Tibial nerve (tissue), 4 donors: Measurements from ENCODE around the gene MPRIP. TPM values are rescaled to one million over a fixed set of nuclear protein-coding genes. Genes with fewer than 3 reads are reported as not detected.

Source experiments
- DNase-seq, 2 donors: peaks; one replicate each; pipeline ENCODE4 v3.0.0-alpha.2; 2019; ENCODE audit warnings: low spot score in 2 of 2
- H3K27ac ChIP-seq, 4 donors: fragments of 200-600 bp; sonication (generic) in 3 of 4; one replicate each; pipeline ENCODE4 v1.5.1; 2017 to 2019; ENCODE audit warnings: mild to moderate bottlenecking in 1 of 4
- H3K27me3 ChIP-seq, 2 donors: fragments of 200-600 bp; sonication (generic) in 1 of 2; one replicate each; pipeline versions ENCODE4 v1.5.1 to v1.6.0; 2017 to 2019
- H3K36me3 ChIP-seq, 3 donors: fragments of 200-600 bp; sonication (generic); one replicate each; pipeline ENCODE4 v1.5.1; 2018 to 2019
- H3K4me1 ChIP-seq, 4 donors: fragments of 200-600 bp; sonication (generic) in 3 of 4; one replicate each; pipeline ENCODE4 v1.5.1; 2017 to 2019
- H3K4me3 ChIP-seq, 4 donors: fragments of 200-600 bp; sonication (generic) in 3 of 4; one replicate each; pipeline ENCODE4 v1.5.1; 2017 to 2019; ENCODE audit warnings: mild to moderate bottlenecking in 1 of 4, moderate library complexity in 1 of 4
- H3K9me3 ChIP-seq, 4 donors: fragments of 200-600 bp; sonication (generic) in 3 of 4; one replicate each; pipeline ENCODE4 v1.5.1; 2017 to 2019
- CTCF ChIP-seq, 5 experiments: fragments of 200-600 bp in 3 of 5; fragments of 450-650 bp in 2 of 5; sonication (generic) in 3 of 5; IDR thresholded peaks; one replicate each; pipeline ENCODE4 v1.5.1; 2016 to 2019; ENCODE audit warnings: antibody characterized with exemption in 5 of 5, mild to moderate bottlenecking in 3 of 5, moderate library complexity in 2 of 5
- EP300 ChIP-seq, 2 donors: sonication (generic); formaldehyde crosslinking; IDR thresholded peaks; one replicate each; pipeline ENCODE4 v1.6.1; 2017; ENCODE audit warnings: antibody characterized with exemption in 2 of 2, mild to moderate bottlenecking in 1 of 2
- POLR2A ChIP-seq, 2 donors: fragments of 450-650 bp; IDR thresholded peaks; one replicate each; pipeline ENCODE4 v1.6.1; 2017; ENCODE audit warnings: antibody characterized with exemption in 2 of 2, mild to moderate bottlenecking in 2 of 2, moderate library complexity in 2 of 2
- WGBS, 2 donors: methylation state at CpG; one replicate each; pipeline ENCODE4 v1.1.5; 2018; 5-methylcytosine and 5-hydroxymethylcytosine counted together
- small RNA-seq: library from RNA; depleted of rRNA; stranded (forward); fragments of <200 nt; gene quantifications from one replicate; pipeline ENCODE3, GENCODE V24; 2016
- total RNA-seq, 4 donors: library from RNA; depleted of rRNA; stranded (reverse); fragments of >200 nt; gene quantifications; one replicate each; pipeline ENCODE4 v1.1.0, GENCODE V29; 2016

MPRIP gene
- total RNA-seq, 4 donors from 2014 or later: 216 to 291 (median 265) TPM

DNA sequence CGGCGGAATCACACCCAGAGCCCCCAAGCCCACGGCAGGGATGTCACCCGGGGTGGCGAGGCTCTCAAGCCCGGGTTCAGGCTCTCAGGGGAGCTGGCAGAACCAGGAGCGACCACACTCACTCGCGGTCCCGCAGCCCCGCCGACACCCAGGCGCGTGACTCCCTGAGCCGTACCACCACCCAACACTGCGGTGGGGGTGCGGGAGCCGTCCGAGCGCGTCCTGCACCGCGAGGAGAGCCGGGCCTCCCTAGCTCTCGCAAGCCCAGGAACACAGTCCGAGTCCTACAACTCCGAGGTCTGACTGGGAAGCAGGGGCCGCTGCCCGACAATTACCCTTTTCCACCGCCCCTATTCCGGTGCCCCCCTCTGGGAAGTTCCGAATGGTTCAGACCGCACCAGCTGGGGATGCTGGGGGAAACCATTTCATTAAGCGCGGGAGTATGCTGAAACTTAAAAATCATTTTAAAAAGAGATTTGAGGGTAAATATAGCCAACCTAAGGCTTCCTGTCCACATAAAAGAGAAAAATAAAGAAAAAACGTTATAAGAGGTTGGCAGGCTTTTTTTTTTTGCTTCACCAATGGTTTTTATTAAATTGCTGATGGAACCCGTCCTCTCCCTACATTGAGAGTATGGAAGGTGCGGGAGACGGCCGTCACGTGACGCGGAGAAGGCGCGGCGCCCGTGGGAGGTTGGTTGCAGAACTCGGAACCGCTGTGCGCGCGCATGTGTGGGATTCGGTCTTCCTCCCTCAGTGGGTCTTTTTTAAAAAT lies 195.0 kb downstream of the MPRIP start, which contains the start of gene FLCN:
FLCN (minus strand) TSS at position 143 of the 774 bp plus-strand sequence. CDS start 9,031 bp downstream, outside the sequence.
- Histone ChIP-seq H3K4me3 (peak within 1 kb of the TSS; percentile 61 to 100 (median 91)), H3K36me3 (peaks cover 0 to 7% (median under 1%) of the 10 kb centered on the region in 3 donors), H3K27ac (peak within 1 kb of the TSS; percentile 89 to 99 (median 91)), H3K27me3 (no peaks in the 10 kb centered on the region), H3K4me1 (peaks cover 0 to 37% (median 15%) of the 10 kb centered on the region in 4 donors), H3K9me3 (no peaks in the 10 kb centered on the region)
- WGBS, 2 donors: 0% methylated on average over 36 to 46 of the region's 53 CpGs
- DNase-seq: peak; percentile 92
- TF ChIP-seq EP300 (IDR thresholded peaks at IDR 0.05) (peak in 1 of 2 donors; percentile 94), POLR2A (IDR thresholded peaks at IDR 0.05) (peak; percentile 66 to 90), CTCF (IDR thresholded peaks at IDR 0.05) (peak in 2 of 5 experiments; percentile 75 to 83)

GRCh38 chr17:17239832-17240231 lies 197.6 kb downstream of the MPRIP start:
- 51 to 57% methylated on average over 1 of the region's 1 CpG for WGBS, 2 donors
- no peak overlapping the region for H3K4me3 ChIP-seq
- DNase-seq: no peak
- no peaks in the 10 kb centered on the region for H3K27me3 ChIP-seq
- TF ChIP-seq EP300 (IDR thresholded peaks at IDR 0.05) (no peak), CTCF (IDR thresholded peaks at IDR 0.05) (no peak), POLR2A (IDR thresholded peaks at IDR 0.05) (no peak)
- H3K4me1 ChIP-seq: peaks cover 0 to 21% (median 10%) of the 10 kb centered on the region in 4 donors
- no peaks in the 10 kb centered on the region for H3K9me3 ChIP-seq
- H3K27ac ChIP-seq: no peak overlapping the region
- no peaks in the 10 kb centered on the region for H3K36me3 ChIP-seq

- 80 to 85% methylated on average over 10 of the region's 10 CpGs for WGBS, 2 donors
- H3K9me3 ChIP-seq: no peaks in the 10 kb centered on the region
- no peak for DNase-seq
- no peak for TF ChIP-seq EP300 (IDR thresholded peaks at IDR 0.05)
- TF ChIP-seq POLR2A (IDR thresholded peaks at IDR 0.05): no peak
- no peak for TF ChIP-seq CTCF (IDR thresholded peaks at IDR 0.05)
- peaks cover 0 to 6% (median 0%) of the 10 kb centered on the region in 4 donors for H3K4me1 ChIP-seq
- no peak overlapping the region for H3K27ac ChIP-seq
- no peak overlapping the region for H3K4me3 ChIP-seq
- no peaks in the 10 kb centered on the region for H3K27me3 ChIP-seq
- peaks cover 0 to 16% (median 0%) of the 10 kb centered on the region in 3 donors for H3K36me3 ChIP-seq
Measured at GRCh38 chr17:17241656-17242055, 199.4 kb downstream of the MPRIP start.

DNA sequence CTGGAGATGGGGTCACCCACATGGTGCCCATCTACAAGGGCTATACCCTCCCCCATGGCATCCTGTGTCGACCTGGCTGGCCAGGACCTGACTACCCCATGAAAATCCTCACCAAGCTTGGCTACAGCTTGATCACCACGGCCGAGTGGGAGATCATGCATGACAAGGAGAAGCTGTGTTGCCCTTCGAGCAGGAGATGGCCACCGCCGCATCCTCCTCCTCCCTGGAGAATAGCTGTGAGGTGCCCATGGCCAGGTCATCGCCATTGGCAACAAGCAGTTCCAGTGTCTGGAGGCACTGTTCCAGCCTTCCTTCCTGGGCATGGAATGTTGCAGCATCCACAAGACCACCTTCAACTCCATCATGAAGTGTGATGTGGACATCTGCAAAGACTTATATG lies 200.0 kb downstream of the MPRIP start:
- TF ChIP-seq CTCF (IDR thresholded peaks at IDR 0.05): no peak
- TF ChIP-seq EP300 (IDR thresholded peaks at IDR 0.05): no peak
- no peak for TF ChIP-seq POLR2A (IDR thresholded peaks at IDR 0.05)
- Histone ChIP-seq H3K9me3 (no peaks in the 10 kb centered on the region), H3K4me3 (no peak overlapping the region), H3K27me3 (no peaks in the 10 kb centered on the region), H3K36me3 (peaks cover 0 to 22% (median 4%) of the 10 kb centered on the region in 3 donors), H3K27ac (no peak overlapping the region), H3K4me1 (peaks cover 0 to 6% (median 0%) of the 10 kb centered on the region in 4 donors)
- 90 to 94% methylated on average over 7 of the region's 7 CpGs for WGBS, 2 donors
- no peak for DNase-seq

Small RNA genes within 50 kb of the gene (small RNA-seq; reads per million reads assigned to genes)
- gene RNU6-767P: not detected

Other genes with a start within 250 kb of the MPRIP start
- gene TNFRSF13B, start 70.3 kb upstream of the MPRIP start, total RNA-seq: not detected
- gene PLD6, start 163.9 kb downstream of the MPRIP start, total RNA-seq: 10 to 100 TPM in 1 of 4 donors, 1 to 10 TPM in 3; 6.0 to 11.1 (median 8.2) TPM
- 10 to 100 TPM; 71.5 to 85.9 (median 76.6) TPM for gene FLCN, start 194.7 kb downstream of the MPRIP start, total RNA-seq
- gene COPS3, start 238.8 kb downstream of the MPRIP start, total RNA-seq: 10 to 100 TPM; 15.7 to 58.8 (median 47.6) TPM